ENCODE data around the gene PIP4K2A.
A peak's percentile ranks its signal among the peaks of the same experiment; 100 is the strongest.
"Not testable (repeated sequence)": the region's sequence is repeated elsewhere in the genome, so short reads cannot be mapped to it uniquely, and the experiment has no call there.

The PIP4K2A gene

GRCh38 chr10:22720667-22721066 lies 6.3 kb upstream of the PIP4K2A start:
- no peak overlapping the region for H3K27ac ChIP-seq
- DNase-seq (ENCODE audit: low read depth, low spot score), result no peak

DNA sequence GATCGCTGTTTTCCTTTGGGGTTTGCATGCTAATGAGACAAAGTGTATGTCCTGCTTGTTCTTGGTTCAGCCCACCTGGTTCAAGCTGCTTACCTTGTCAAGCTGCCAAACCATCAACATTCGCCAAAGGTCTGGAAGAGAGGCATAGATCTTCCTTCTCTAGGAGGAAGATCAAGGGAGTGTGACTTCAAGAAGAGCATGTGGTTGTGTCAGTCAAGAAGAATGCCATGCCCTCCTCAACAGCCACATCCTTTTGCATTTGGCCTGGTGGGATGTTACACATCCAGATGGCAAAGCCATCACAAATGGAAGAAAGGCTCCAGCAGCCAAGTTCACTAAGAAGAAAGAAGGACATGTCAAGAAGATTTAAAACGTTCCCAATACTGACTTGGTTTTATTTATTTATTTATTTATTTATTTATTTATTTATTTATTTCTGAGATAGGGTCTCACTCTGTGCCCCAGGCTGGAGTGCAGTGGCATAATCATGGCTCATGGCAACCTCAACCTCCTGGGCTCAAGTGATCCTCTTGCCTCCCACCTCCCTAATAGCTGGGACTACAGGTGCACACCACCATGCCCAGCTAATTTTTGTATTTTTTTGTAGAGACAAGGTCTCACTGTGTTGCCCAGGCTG lies 5.1 kb upstream of the PIP4K2A start:
- H3K27ac ChIP-seq, result no peak overlapping the region
- DNase-seq (ENCODE audit: low read depth, low spot score), result no peak

DNA sequence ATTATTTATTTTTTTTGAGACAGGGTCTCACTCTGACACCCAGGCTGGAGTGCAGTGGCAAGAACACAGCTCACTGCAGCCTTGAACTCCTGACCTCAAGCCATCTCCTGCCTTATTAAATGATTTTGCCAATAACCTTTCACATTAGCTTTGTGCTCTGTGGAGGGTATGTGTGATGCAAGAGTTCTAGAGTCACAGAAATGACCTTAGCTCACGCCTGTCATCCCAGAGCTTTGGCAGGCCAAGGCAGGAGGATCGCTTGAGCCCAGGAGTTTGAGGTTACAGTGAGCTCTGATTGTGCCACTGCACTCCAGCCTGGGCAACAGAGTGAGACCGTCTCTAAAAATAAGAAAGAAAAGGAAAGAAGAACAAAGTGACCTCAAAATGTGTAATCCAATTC lies 4.3 kb upstream of the PIP4K2A start:
- not testable (repeated sequence) for DNase-seq (ENCODE audit: low read depth, low spot score); H3K27ac ChIP-seq

DNA sequence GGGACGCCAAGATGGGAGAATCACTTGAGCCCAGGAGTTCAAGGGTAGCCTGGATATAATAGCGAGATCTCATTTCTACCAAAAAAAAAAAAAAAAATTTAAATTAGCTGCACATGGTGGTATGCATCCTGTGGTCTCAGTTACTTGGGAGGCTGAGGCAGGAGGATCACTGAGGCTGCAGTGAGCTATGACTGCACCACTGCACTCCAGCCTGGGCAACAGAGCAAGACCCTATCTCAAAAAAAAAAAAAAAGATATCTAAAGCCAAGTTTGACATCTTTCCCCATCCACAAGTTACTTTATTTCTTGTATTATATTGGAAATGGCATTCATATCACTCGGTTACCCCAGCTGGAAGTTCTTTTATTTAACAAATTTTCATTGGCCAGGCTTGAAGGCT lies 3.4 kb upstream of the PIP4K2A start:
- H3K27ac ChIP-seq, result no peak overlapping the region
- DNase-seq (ENCODE audit: low read depth, low spot score), result no peak

DNA sequence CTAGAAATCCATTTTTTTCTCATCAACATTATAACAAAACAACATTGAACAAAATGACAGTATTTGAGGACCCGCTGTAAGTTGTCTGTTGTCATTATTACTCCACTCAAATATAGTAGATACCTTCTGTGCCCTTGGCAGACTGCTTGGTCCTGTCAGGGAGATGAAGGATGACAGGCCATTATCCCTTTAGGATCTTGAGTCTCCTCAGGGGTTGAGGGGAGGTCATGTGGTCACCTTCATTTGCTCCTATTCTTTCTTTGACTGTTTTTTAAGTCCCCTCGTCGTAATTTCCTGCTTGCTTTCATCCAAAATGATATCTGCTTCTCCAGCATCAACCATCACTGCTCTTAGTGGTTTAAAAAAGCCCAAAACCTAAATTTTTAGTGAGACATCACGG lies 2.6 kb upstream of the PIP4K2A start:
- H3K27ac ChIP-seq, result no peak overlapping the region
- no peak for DNase-seq (ENCODE audit: low read depth, low spot score)

- no peak overlapping the region for H3K27ac ChIP-seq
- no peak for DNase-seq (ENCODE audit: low read depth, low spot score)
Observed at GRCh38 chr10:22715290-22715625, 880 bp upstream of the PIP4K2A start.

GRCh38 chr10:22713853-22714478 lies 412 bp downstream of the PIP4K2A start:
- H3K27ac ChIP-seq, result peak overlapping the region; percentile 37
- DNase-seq (ENCODE audit: low read depth, low spot score), result no peak

DNA sequence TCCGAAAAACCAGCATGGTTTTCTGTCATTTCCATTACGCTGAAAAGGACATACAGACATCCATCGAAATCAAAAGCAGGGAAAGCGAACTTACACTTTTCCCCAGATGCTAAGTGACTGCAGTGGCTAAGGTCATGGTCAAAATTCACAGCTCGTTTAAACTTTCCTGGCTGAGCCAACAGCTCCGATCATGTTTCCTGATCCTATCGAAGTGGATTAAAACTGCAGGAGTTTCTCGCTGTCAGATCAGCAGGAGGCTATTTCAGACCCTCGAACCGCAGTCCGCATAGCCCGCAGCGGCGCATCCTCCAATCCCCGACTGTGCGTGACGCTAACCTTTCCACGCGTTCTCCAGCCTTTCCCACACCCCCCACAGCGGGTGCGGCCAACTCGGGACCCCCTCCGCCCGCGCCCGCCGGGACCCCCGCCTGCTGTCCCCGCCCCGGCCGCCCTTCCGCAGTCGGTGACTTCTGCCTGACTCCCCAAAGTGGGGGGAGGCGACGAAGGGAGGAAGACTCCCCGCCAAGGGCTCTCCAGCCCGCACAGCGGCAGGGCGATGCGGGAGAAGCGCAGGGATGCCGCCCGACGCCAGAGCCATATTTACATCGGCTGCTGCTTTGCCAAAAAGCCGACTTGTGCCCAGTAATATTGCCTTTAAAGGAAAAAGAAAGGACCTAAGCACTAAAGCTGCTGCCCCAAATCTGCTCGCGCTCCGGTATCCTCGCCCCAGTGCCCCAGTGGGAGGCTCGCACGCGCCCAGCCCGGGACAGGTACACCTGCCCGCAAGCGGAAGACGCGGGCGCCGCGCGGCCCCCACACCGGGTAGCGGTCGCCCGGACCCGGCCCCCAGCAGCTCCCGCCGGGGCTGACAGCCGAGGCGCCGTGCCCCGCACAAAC lies 1.2 kb downstream of the PIP4K2A start:
- no peak for DNase-seq (ENCODE audit: low read depth, low spot score)
- no peak overlapping the region for H3K27ac ChIP-seq

DNA sequence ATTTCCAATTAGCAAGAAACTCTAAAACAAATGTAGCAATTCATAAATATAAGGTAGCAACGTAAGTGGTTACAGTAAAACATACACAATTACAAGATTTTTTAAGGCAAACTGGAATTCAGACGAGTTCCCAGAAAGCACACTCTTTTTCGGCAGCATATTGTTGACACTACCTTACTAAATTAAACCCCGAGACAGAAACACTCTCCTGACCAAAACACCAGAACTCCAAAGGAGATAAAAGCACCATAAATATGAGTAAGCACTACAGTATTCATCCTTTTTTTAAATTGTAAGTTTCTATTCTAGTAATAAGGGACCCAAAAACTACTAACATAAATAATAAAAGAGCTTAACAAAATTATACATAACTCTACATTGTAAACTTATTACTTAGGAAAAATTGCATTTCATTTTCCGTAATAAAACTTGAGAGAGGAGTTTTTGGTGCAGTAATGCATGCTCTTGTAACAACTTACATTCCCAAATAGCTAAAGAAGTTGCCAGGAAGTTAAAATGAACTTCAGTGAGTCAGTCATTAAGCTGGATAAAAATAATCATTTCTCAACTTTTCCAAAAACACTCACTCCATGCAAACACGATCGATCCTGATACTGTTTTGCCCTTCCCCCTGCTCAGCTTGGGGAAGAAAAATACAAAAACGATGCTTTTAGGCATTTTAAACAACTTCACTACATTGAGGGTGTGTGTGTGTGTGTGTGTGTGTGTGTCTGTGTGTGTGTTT lies 2.0 kb downstream of the PIP4K2A start:
- no peak overlapping the region for H3K27ac ChIP-seq
- DNase-seq (ENCODE audit: low read depth, low spot score), result no peak

GRCh38 chr10:22711373-22711772 lies 3.0 kb downstream of the PIP4K2A start:
- no peak overlapping the region for H3K27ac ChIP-seq
- no peak for DNase-seq (ENCODE audit: low read depth, low spot score)

- H3K27ac ChIP-seq, result no peak overlapping the region
- no peak for DNase-seq (ENCODE audit: low read depth, low spot score)
Observed at GRCh38 chr10:22710139-22710745, 4.1 kb downstream of the PIP4K2A start.

GRCh38 chr10:22708772-22709171 lies 5.6 kb downstream of the PIP4K2A start:
- no peak for DNase-seq (ENCODE audit: low read depth, low spot score)
- no peak overlapping the region for H3K27ac ChIP-seq

GRCh38 chr10:22705527-22705926 lies 8.9 kb downstream of the PIP4K2A start:
- no peak overlapping the region for H3K27ac ChIP-seq
- no peak for DNase-seq (ENCODE audit: low read depth, low spot score)

GRCh38 chr10:22704942-22705341 lies 9.4 kb downstream of the PIP4K2A start:
- no peak overlapping the region for H3K27ac ChIP-seq
- no peak for DNase-seq (ENCODE audit: low read depth, low spot score)

- DNase-seq (ENCODE audit: low read depth, low spot score), result no peak
- H3K27ac ChIP-seq, result no peak overlapping the region
Observed at GRCh38 chr10:22704471-22704911, 9.9 kb downstream of the PIP4K2A start.

DNA sequence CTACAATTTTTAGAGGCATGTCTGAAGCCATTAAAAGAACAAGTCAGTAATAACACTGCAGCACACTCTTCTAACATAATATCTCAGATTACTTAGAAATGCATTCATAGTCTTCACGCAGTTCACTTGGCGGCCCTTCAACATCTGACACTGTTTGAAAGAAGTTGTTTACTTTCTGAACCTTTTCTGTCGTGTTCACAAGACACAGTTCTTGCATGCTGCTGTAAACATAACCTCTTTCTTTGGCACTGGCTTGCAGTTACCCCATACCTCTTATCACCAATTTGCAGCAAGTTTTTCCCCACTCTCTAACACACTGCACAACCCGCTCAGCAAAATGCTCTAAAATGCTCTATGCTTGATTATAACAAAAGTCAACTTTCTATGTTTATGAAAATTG lies 12.0 kb downstream of the PIP4K2A start:
- DNase-seq (ENCODE audit: low read depth, low spot score), result no peak
- no peak overlapping the region for H3K27ac ChIP-seq

DNA sequence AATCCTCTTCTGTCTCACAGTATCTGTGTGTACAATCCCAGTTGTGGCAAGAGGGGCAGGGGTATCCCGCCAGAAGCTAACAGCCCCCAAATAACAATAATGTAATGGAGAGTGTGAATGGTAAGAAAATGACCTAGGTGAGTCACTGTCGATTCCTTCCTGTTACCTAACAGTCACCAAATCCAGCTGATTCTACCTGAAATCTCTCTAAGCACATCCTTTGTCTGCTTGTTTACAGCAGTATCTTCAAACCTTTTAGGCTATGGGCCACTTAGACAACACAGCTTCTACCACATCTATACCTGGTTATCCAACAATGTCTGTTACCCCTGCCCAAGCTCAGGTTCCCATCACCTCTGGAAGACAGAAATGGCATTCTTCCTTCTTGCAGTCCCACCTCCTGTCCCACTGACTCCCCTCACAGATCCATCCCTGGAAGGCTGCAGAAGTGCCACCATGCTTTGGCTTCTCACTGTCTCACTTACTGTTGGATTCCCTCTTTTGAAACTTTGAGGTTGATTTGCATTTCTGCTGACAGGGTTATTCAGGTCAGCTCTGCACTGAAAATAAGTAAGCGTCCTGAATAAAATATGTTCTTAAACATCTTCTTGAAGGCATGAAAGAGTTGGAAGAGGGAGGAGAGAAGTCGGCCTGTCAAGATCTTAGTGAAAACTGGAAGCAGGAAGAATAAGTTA lies 13.1 kb downstream of the PIP4K2A start:
- H3K27ac ChIP-seq, result no peak overlapping the region
- no peak for DNase-seq (ENCODE audit: low read depth, low spot score)

DNA sequence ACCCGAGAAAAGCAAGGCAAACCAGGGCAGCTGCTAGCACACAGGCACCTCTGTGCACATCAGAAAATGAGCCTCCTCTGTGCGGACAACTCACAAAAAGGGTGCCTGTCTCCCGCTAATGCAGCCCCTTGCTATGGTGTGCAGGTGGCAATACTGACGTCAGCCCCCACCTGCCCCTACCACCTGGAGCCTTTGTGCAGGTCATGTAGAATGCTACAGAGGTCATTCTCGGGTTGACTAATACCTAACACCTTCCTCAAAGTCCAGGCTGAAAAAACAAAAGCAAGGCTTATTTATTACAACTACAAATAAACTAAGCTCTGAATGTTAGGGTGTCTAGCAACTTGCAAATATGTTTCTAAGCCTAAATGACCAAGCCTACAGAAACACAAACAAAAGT lies 13.9 kb downstream of the PIP4K2A start:
- no peak for DNase-seq (ENCODE audit: low read depth, low spot score)
- no peak overlapping the region for H3K27ac ChIP-seq

- H3K27ac ChIP-seq, result no peak overlapping the region
- DNase-seq (ENCODE audit: low read depth, low spot score), result no peak
Observed at GRCh38 chr10:22699976-22700375, 14.4 kb downstream of the PIP4K2A start.
